Testis (tissue), 3 donors: ENCODE results near the gene NCK1. TPM values are rescaled to one million over a fixed set of nuclear protein-coding genes. Genes with fewer than 3 reads are reported as not detected.
"Not testable (repeated sequence)": the region's sequence is repeated elsewhere in the genome, so short reads cannot be mapped to it uniquely, and the experiment has no call there.

Source experiments
- DNase-seq: peaks from one replicate; pipeline ENCODE4 v3.0.0-alpha.2; 2019
- H3K27ac ChIP-seq, 2 donors: fragments of 200-600 bp; sonication (generic); one replicate each; pipeline ENCODE4 v1.5.1; 2019
- H3K27me3 ChIP-seq: fragments of 200-600 bp; sonication (generic); one replicate; pipeline ENCODE4 v1.5.1; 2019
- H3K36me3 ChIP-seq: fragments of 200-600 bp; sonication (generic); one replicate; pipeline ENCODE4 v1.5.1; 2017; ENCODE audit warnings: low read depth; ENCODE audit errors: missing control alignments
- H3K4me1 ChIP-seq: fragments of 200-600 bp; sonication (generic); one replicate; pipeline ENCODE4 v1.5.1; 2019
- H3K4me3 ChIP-seq, 2 donors: fragments of 200-600 bp; sonication (generic); one replicate each; pipeline ENCODE4 v1.5.1; 2017 to 2019
- H3K9me3 ChIP-seq: fragments of 200-600 bp; sonication (generic); one replicate; pipeline ENCODE4 v1.5.1; 2017
- CTCF ChIP-seq, 3 experiments: fragments of 450-650 bp in 2 of 3; fragments of 200-600 bp in 1 of 3; sonication (generic) in 1 of 3; IDR thresholded peaks; one replicate each; pipeline ENCODE4 v1.5.1; 2016 to 2019; ENCODE audit warnings: antibody characterized with exemption in 3 of 3, mild to moderate bottlenecking in 2 of 3, moderate library complexity in 1 of 3
- POLR2A ChIP-seq: fragments of 450-650 bp; IDR thresholded peaks from one replicate; pipeline ENCODE4 v1.6.1; 2017; ENCODE audit warnings: antibody characterized with exemption, mild to moderate bottlenecking, moderate library complexity
- WGBS, 2 donors: methylation state at CpG; one replicate each; pipeline ENCODE4 v1.1.5; 2018; 5-methylcytosine and 5-hydroxymethylcytosine counted together
- intact Hi-C: fragments of 100-400 bp; cut with DNase I; formaldehyde crosslinking; loops from one replicate; pipeline ENCODE4 v1.15.1; 2023; ENCODE audit warnings: low total_unique reads
- polyA plus RNA-seq: library from polyadenylated mRNA; stranded (reverse); fragments of 350-450 nt; fragmentation: Illumina TruSeq; extraction: RNeasy Lipid Tissue Mini Kit (QIAGEN cat#74804); gene quantifications from one replicate; pipeline ENCODE4 v1.2.3, GENCODE V29; 2014; ENCODE audit warnings: low read depth, low replicate concordance; ENCODE audit not compliant: insufficient read depth
- total RNA-seq, 2 donors: library from RNA; depleted of rRNA; stranded (reverse); fragments of >200 nt; gene quantifications; one replicate each; pipeline ENCODE4 v1.2.3, GENCODE V29; 2016

Gene NCK1
- total and polyA plus RNA-seq, 3 donors from 2014 or later, result 31.1 to 45.0 (median 42.7) TPM

- WGBS, 2 donors, result 90 to 91% methylated on average over 4 of the region's 4 CpGs
- intact Hi-C loops, result no loop called here
- no peaks in the 10 kb centered on the region for H3K9me3 ChIP-seq
- DNase-seq, result no peak
- no peaks in the 10 kb centered on the region for H3K27me3 ChIP-seq
- H3K4me1 ChIP-seq, result no peaks in the 10 kb centered on the region
- TF ChIP-seq CTCF (IDR thresholded peaks at IDR 0.05) (no peak), POLR2A (no peak)
- H3K4me3 ChIP-seq, result no peak overlapping the region
- no peak overlapping the region for H3K27ac ChIP-seq
- H3K36me3 ChIP-seq, result no peaks in the 10 kb centered on the region
Measured at GRCh38 chr3:136982520-136983138, 120.6 kb downstream of the NCK1 start.

GRCh38 chr3:136984837-136985236, 122.8 kb downstream of the NCK1 start:
- Histone ChIP-seq H3K4me3 (no peak overlapping the region), H3K36me3 (no peaks in the 10 kb centered on the region), H3K27me3 (no peaks in the 10 kb centered on the region), H3K9me3 (no peaks in the 10 kb centered on the region), H3K4me1 (no peaks in the 10 kb centered on the region), H3K27ac (no peak overlapping the region)
- WGBS, 2 donors, result 48 to 58% methylated on average over 3 of the region's 3 CpGs
- TF ChIP-seq POLR2A, result no peak
- no peak for TF ChIP-seq CTCF (IDR thresholded peaks at IDR 0.05)
- intact Hi-C loops, result no loop called here
- no peak for DNase-seq

GRCh38 chr3:136987398-136987980, 125.5 kb downstream of the NCK1 start:
- 20 to 73% methylated on average over 1 to 29 of the region's 39 CpGs for WGBS, 2 donors

GRCh38 chr3:136988651-136989050, 126.6 kb downstream of the NCK1 start:
- H3K4me3 ChIP-seq, result no peak overlapping the region
- H3K27me3 ChIP-seq, result no peaks in the 10 kb centered on the region
- H3K27ac ChIP-seq, result no peak overlapping the region
- H3K9me3 ChIP-seq, result no peaks in the 10 kb centered on the region
- WGBS, 2 donors, result 89 to 91% methylated on average over 2 of the region's 2 CpGs
- DNase-seq, result no peak
- H3K4me1 ChIP-seq, result no peaks in the 10 kb centered on the region
- intact Hi-C loops, result no loop called here
- TF ChIP-seq POLR2A, result no peak
- H3K36me3 ChIP-seq, result no peaks in the 10 kb centered on the region

More at GRCh38 chr3:136987398-136987980, 125.5 kb downstream of the NCK1 start:
- peak overlapping the region in 1 of 2 donors; percentile 20 for H3K4me3 ChIP-seq
- H3K9me3 ChIP-seq, DNase-seq, intact Hi-C loops, H3K36me3 ChIP-seq, H3K27me3 ChIP-seq, H3K27ac ChIP-seq, H3K4me1 ChIP-seq: not testable (repeated sequence)

- intact Hi-C loops, result no loop called here
- no peaks in the 10 kb centered on the region for H3K9me3 ChIP-seq
- no peak overlapping the region for H3K27ac ChIP-seq
- H3K36me3 ChIP-seq, result no peaks in the 10 kb centered on the region
- no peak for DNase-seq
- H3K4me3 ChIP-seq, result no peak overlapping the region
- peaks cover 8% of the 10 kb centered on the region for H3K4me1 ChIP-seq
- TF ChIP-seq POLR2A (no peak), CTCF (IDR thresholded peaks at IDR 0.05) (no peak)
- WGBS, 2 donors, result 71 to 81% methylated on average over 4 of the region's 4 CpGs
- H3K27me3 ChIP-seq, result no peaks in the 10 kb centered on the region
Measured at GRCh38 chr3:136989781-136990524, 127.9 kb downstream of the NCK1 start.
